Measurements from ENCODE around the gene ABI3BP.

- TF ChIP-seq EZH2 (optimal IDR thresholded peaks at IDR 0.05; ENCODE audit: low read depth, low read length) = no peak
- no peak for TF ChIP-seq CTCF (IDR thresholded peaks at IDR 0.05; ENCODE audit: low read length)
- no peak for TF ChIP-seq EZH2phosphoT487 (IDR thresholded peaks at IDR 0.05; ENCODE audit: low read length)
Measured at GRCh38 chr3:100732435-100732834, 260.8 kb downstream of the ABI3BP start.

All from MM.1S (cell line).